Left cardiac atrium (tissue), 4 donors: ENCODE data around the gene TEFM. TPM values are rescaled to one million over a fixed set of nuclear protein-coding genes. Genes with fewer than 3 reads are reported as not detected.
A peak's percentile ranks its signal among the peaks of the same experiment; 100 is the strongest.
"Not testable (repeated sequence)": the region's sequence is repeated elsewhere in the genome, so short reads cannot be mapped to it uniquely, and the experiment has no call there.

ENCODE experiments used
- ATAC-seq, 2 donors: fragments of 200-7000 bp; cut with Tn5 transposase; one replicate each; pipeline ENCODE4 v1.9.1; 2020; ENCODE audit warnings: mild to moderate bottlenecking in 2 of 2, moderate library complexity in 2 of 2
- DNase-seq: peaks from one replicate; pipeline ENCODE4 v3.0.0-alpha.2; 2020
- intact Hi-C, 2 donors: fragments of 100-400 bp; cut with DNase I; formaldehyde crosslinking; loops; one replicate each; pipeline versions ENCODE4 v1.14.1 to v1.15.1; 2022 to 2023
- total RNA-seq, 2 donors: library from RNA; stranded (reverse); fragmentation: NEBNext Ultra II Directional; extraction: Animal tissue kit (Norgen Biotek cat#: 25700); gene quantifications; one replicate each; pipeline ENCODE4 v1.2.1, GENCODE V29; 2021
- donor health status: DM: no; HTN: yes; CAD: no.
- donor health status: DM: no; HTN: yes; CAD: no; lungs with severe emphysema.
- donor health status: DM: yes; HTN: yes; CAD: no.
- donor health status: Dilated cardiomyopathy.

TEFM gene
- total RNA-seq, 2 donors from 2014 or later, result 11.4 to 14.6 TPM

DNA sequence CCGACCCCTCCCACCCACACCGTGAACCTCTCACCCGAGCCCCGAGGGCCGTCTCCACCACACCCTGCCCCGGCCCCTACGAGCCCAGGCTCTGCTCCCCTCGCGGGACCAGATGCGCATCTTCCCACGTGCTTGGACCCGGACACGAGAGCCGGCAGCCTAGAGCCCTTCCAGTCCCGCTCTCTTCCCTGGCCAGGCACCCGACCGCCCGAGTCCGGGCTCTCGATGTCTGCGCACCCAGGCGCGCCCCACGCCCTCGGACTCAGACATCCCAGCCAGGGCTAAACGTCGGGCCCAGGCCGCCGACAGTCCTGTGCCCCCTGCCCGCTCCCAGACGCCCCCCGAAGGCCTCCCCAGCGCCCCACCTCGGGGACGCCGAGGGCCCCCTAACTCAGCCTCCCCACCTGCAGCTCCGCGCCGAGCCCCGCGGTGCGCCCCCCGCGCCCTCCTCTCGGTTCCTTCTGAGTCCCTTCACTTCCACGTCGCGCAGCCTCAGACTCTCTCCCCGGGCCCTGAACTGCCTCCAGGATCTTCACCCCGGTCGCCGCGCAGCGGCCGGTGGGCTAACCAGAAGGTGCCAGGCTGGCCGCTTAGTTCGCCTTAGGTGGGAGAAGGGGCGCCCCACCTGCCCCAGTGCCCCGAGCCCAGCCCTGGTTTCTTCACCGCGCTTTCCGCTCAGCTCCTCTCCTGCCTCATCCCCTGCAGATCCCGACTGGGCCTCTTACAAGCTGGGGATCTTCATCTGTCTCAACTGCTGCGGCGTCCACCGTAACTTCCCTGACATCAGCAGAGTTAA lies 16.4 kb upstream of the TEFM start:
- DNase-seq (peak; percentile 31), ATAC-seq (peak; percentile 45 to 56)
- intact Hi-C loops, result no loop called here

DNA sequence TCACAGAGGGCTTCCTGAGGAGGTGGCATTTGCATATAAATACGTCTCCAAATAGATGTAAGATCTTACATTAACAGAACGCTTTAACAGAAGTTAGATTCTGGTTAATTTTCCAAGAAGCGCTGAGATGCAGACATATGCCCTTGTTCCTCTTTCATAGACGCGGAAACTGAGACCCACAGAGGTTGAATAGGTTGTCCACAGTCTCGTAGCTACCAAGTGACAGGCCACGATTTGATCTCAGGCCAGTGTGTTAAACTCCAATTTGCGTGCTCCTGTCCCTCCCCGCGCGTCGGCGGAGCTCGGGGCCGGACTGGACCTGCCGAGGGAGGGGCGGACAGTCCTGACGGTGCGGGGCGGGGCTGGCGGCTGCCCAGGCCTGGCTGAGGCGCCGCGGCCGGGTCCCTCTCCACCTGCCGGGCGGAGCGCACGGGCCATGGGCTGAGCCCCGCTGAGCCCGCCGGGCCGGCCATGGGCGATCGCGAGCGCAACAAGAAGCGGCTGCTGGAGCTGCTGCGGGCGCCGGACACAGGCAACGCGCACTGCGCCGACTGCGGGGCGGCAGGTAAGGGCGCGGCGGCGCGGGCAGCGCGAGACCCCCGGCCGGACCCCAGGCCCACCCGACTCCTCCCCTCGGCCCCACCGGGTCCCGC lies 15.6 kb upstream of the TEFM start, which contains the start of gene ADAP2:
ADAP2 (plus strand) TSS at position 402 of the 653 bp plus-strand sequence; CDS start at position 472, 70 bp downstream.
- DNase-seq (peak; percentile 62), ATAC-seq (peak; percentile 87 to 92)
- intact Hi-C loops, result no loop called here

DNA sequence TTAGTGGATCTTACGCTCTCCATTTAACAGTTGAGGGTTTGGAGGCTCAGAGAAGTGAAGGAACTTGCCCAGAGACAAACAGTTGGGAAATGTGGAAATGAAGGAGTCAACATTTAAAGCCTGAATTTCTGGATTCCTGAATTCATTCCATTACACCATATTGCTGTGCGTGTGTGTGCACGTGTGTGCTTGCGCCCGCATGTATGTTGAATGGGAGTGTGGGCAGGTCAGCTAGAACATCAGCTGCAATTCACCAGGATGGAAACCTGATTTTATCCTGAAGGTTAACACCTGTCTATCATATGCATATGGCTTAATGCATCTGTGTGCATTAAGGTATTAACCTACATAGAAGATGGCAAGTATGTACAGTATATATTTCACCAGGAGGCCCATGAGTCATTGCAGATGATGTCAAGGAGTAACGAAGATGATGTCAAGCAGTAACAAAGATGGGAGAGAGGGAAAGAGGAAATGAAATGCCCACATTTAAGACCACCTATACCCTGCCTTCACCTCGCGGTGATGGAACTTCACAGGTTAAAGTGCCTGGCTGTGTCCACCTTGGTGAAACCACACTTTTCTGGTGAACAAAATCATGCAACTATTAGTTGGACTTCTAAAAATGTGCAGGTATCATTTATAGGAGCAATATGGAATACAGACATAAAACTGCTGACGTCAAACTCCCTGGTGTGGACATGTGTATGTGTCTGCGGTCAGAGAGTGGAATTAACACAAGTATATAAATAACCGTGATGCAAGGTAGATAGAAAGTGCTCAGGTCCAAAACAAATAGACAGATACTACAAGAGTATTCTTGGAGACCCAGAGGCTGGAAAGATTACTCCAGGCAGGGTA lies 14.9 kb upstream of the TEFM start:
- intact Hi-C loops, result no loop called here
- ATAC-seq (no peak), DNase-seq (no peak)

DNA sequence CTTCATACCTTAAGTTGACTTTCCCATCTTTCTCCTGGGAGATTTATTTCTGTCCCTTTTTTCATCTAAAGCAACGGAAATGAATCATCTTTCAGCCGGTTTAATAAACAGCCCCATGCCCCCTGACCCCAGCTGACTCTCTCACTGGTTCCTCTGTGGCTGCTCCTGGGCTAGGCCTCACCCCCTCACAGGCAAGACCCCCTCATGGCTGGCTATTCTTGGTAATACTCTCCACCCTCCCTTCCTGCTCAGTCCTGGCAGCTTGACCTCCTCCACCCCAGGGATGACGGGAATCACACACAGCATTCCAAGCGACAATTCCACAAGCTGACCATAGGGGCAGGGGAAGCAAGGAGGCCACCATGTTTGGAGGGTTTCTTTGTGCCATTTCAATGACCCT lies 14.2 kb upstream of the TEFM start:
- intact Hi-C loops, result no loop called here
- DNase-seq (peak; percentile 36), ATAC-seq (peak in 1 of 2 donors; percentile 4)

DNA sequence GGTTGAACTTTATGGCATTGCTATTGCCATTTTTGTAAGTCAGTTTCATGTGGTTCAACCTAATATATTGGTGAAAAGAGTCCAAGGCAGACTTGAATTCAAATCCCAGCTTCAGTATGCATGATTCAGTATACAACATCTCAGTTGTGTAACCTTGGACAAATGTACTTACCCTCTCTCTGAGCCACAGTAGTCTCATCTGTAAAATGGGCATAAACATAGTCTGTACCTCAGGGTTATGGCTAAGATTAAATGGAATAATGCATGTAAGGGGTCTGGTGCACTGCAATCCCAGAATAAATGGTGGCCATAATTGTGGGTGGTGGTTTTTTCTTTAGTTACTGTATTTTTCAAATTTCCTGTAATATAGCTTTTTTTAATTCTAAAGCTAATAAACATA lies 11.0 kb upstream of the TEFM start:
- no peak for DNase-seq
- no peak for ATAC-seq
- intact Hi-C loops, result no loop called here

DNA sequence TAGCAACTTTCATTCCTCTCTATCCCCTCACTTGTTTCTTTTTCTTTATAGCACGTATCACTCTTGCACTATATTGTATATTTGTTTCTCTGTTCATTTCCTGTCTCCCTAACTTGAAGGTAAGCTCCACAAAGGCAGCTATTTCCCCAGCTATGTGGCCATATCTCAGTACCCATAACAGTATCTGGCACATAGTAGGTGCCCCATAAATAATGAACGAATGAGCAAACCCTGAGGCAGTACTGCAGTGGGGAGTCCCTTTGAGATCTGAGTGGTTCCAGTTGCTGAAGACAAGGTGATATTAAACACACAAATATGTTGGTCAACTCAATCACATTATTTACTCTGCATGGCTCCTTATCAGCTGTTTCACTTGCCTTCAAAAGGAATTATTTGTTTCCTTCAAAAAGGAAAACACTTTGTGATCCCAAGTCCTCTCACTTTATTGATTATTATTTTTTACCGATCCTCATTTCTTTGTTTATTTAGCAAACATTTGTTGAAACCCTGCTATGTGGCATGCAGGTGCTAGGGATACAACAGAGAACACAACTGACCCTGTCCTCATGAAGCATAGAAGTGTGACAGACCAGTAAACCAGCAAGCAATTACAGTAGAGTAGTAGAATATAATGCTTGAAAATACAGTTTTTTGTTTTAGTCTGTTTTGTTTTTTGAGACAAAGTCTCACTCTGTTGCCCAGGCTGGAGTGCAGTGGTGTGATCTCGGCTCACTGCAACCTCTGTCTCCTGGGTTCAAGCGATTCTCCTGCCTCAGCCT lies 10.0 kb upstream of the TEFM start:
- DNase-seq (no peak), ATAC-seq (no peak)
- intact Hi-C loops, result no loop called here

DNA sequence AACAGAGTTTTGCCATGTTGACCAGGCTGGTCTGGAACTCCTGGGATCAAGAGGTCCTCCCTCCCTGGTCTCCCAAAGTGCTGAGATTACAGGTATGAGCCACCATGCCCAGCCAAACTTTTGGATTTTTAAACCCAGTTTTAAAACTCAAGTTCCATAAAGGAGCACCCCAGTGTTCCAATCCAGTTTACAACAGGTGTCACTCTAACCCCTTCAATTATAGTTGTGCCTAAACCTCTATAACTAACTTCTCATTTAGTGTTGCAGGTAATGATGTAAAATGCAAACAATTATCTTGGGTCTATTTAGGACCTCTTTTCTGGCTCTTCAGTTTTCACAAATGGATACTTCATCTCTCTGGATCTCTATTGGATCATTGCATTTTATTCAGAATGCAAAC lies 7.9 kb upstream of the TEFM start:
- ATAC-seq (no peak), DNase-seq (no peak)
- intact Hi-C loops, result no loop called here

DNA sequence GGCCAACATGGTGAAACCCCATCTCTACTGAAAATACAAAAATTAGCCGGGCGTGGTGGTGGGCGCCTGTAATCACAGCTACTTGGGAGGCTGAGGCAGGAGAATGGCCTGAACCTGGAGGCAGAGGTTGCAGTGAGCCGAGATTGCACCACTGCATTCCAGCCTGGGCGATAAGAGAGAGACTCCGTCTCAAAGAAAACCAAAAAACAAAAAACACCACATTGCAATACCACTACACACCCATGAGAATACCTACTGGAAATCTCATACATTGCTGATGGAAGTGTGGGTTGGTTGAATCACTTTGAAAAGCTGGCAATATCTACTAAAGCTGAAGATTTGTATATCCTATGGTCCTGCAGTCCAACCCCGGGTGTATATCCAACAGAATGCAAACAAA lies 4.1 kb upstream of the TEFM start:
- DNase-seq, intact Hi-C loops, ATAC-seq: not testable (repeated sequence)

DNA sequence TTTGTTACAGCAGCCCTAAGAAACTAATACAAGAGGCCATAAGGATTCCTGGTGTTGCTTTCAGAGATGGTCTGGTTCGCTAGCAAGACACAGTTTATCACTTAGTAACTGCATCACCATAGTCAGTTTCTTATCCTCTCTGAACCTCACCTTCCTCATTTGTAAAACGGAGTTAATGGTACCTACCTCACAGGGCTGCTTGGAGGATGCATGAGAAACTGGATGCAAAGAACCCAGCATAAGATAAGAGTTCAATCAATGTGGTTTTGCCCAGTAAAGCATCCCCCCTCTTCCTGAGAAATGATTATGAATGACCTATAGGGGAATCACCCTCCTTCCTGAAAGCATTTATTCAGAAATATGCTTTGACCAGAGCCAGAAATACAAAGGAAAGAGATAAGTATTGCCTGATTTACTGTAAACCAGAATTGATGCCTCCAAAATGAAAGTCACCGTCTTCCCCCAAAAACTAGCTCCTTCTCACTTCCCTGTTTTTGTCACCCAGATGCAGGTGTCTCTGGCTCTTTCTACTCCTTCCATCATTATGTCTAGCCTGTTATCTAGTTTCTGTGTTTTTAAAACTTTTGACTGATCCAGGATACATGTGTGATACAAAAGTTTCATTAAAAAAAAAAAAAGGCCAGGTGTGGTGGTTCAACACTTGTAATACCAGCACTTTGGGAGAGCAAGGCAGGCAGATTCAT lies 2.8 kb upstream of the TEFM start:
- intact Hi-C loops, result no loop called here
- no peak for ATAC-seq
- no peak for DNase-seq

DNA sequence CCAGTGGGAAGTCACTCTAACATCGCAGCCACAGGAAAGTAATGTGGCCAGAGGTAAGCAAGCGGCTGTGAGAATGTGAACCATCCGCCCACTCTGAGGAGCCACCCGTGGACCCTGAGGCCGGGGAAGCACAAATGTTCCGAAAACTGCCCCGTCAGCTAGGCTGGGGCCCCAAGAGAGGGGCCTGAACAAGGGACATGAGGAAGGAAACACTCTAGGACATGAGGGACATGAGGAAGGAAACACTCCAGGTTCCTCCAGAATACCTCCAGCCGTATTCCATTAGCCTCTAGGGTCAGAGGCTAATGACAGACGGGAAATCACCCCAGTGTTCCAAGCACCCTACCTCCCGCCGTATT lies 317 bp downstream of the TEFM start:
- DNase-seq (no peak), ATAC-seq (peak; percentile 42 to 58)
- intact Hi-C loops, result no loop called here

DNA sequence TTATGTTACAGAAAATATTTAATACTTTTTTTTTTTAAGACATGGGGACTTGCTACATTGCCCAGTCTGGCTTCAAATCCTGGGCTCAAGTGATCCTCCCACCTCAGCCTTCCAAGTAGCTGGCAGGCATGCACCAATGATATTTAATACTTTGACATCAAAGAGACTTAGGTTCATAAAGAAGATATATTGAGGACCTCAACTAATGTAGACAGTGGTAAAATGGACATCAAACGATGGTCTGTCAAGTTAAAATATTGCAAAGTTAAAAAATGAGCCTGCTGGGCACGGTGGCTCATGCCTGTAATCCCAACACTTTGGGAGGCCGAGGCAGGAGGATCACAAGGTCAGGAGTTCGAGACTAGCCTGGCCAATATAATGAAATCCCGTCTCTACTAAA lies 8.7 kb downstream of the TEFM start:
- intact Hi-C loops, result no loop called here
- ATAC-seq (no peak), DNase-seq (no peak)

DNA sequence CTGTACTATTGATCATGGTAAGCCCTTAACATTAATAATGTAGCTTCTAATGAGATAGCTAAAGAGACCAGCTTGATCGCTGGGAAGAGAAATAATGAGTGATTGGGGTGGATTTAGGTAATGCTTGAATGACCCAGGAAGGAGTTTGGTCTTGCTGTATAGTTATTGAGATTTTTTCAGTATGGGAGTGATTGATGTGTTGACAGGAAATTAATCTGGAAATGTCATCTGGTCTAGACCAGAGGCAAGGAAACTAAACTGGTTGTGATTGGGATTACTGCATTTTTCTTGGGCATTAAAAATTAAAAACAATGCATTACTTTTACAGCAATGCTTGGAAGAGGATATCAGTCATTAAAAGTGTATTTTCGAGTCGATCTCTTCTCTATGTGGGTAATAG lies 11.8 kb downstream of the TEFM start:
- DNase-seq, result no peak
- ATAC-seq, result no peak
- intact Hi-C loops, result no loop called here

DNA sequence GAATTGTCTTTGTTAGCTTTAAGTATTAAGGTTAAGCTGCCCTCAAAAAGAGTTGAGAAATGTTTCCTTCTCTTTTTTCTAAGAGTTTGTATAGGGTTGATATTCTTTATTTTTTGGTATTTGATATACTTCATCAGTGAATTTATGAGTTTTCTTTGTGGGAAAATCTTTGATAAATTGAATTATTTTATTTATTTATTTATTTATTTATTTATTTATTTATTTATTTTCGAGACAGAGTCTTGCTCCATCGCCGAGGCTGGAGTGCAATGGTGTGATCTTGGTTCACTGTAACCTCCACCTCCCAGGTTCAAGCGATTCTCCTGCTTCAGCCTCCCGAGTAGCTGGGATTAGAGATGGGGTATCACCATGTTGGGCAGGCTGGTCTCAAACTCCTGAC lies 19.9 kb downstream of the TEFM start:
- intact Hi-C loops, result no loop called here
- no peak for DNase-seq
- ATAC-seq, result no peak

DNA sequence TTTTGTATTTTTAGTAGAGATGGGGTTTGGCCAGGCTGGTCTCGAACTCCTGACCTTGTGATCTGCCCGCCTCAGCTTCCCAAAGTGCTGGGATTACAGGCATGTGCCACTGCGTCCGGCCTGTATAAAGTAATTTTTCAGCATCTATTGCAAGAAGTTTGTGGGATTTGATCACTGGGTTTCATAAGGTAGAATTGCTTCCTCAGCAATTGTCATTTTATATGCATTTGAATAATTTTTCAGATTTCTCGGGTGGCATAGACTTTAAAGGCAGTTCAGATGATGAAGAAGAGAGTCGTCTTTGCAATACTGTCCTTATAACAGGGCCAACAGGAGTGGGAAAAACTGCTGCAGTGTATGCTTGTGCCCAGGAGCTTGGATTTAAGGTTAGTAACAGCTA lies 37.0 kb downstream of the TEFM start:
- ATAC-seq (no peak), DNase-seq (no peak)
- intact Hi-C loops, result no loop called here

DNA sequence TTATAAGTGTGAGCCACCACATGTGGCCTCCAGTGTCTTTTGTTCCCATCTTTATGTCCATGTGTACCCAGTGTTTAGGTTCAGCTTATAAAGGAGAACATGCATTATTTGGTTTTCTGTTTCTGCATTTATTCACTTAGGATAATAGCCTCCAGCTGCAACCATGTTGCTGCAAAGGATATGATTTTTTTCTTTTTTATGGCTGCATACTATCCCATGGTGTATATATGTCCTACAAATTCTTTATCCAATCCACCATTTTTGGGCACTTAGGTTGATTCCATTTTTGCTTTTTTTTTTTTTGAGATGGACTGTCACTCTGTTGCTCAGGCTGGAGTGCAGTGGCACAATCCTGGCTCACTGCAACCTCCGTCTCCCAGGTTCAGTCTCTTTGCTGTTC lies 41.4 kb downstream of the TEFM start:
- intact Hi-C loops, result no loop called here
- no peak for DNase-seq
- ATAC-seq, result no peak

DNA sequence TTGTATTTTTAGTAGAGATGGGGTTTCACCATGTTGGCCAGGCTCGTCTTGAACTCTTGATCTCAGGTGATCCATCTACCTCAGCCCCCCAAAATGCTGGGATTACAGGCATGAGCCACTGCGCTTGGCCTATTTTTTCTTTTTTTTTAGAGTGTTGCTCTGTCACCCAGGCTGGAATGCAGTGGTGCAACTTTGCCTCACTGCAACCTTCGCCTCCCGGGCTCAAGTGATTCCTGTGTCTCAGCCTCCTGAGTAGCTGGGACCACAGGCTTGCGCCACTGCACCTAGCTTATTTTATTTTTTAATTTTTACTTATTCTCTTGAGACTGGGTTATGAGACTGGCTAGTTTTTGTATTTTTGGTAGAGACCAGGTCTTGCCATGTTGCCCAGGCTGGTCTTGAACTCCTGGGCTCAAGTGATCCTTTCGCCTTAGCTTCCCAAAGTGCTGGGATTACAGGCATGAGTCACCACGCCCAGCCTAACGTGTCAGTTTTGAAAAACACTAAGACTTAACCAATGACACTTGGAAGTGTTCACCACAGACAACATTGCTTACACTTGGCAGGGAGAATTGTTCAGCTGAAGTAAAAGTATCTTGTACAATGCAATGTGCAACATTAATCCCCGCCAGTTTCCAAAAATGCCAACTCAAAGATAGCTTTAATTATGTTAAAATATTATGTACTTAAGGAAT lies 47.3 kb downstream of the TEFM start:
- DNase-seq (no peak), ATAC-seq (no peak)
- intact Hi-C loops, result no loop called here

DNA sequence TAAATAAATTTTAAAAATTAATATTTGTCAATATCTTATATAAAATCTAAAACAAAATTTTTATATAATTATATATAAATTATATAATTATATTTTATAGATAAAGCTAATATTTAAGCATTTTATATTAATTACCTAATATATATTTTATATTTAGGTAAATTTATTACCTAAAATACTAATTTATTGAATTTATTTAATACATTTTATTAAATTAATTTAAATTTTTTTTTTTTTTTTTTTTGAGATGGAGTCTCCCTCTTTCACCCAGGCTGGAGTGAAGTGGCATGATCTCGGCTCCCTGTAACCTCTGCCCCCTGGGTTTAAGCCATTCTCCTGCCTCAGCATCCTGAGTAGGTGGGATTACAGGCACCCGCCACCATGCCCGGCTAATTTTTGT lies 51.9 kb downstream of the TEFM start:
- ATAC-seq (no peak), DNase-seq (no peak)
- intact Hi-C loops, result no loop called here
